Mesodermal cell (in vitro differentiated cells): ENCODE results near the gene GNRH2.
A peak's percentile ranks its signal among the peaks of the same experiment; 100 is the strongest.
"Not testable (repeated sequence)": the region's sequence is repeated elsewhere in the genome, so short reads cannot be mapped to it uniquely, and the experiment has no call there.

ENCODE experiments used
- H3K27ac ChIP-seq: 2 replicates; pipeline ENCODE4 v1.7.0; 2013; ENCODE audit warnings: mild to moderate bottlenecking, low read depth, low read length, moderate library complexity; ENCODE audit not compliant: severe bottlenecking
- H3K36me3 ChIP-seq: 2 replicates; pipeline ENCODE4 v1.7.1; 2013; ENCODE audit warnings: mild to moderate bottlenecking, low read length, moderate library complexity; ENCODE audit not compliant: control insufficient read depth, insufficient read depth
- H3K4me1 ChIP-seq: one replicate; pipeline ENCODE4 v1.7.1; 2013; ENCODE audit warnings: mild to moderate bottlenecking, low read length; ENCODE audit not compliant: insufficient read depth, control insufficient read depth, poor library complexity, severe bottlenecking
- H3K4me3 ChIP-seq: 2 replicates; pipeline ENCODE4 v1.7.0; 2013; ENCODE audit warnings: low read length, control low read depth, mild to moderate bottlenecking; ENCODE audit not compliant: insufficient read depth, poor library complexity, severe bottlenecking; ENCODE audit errors: extremely low read depth
- H3K9me3 ChIP-seq: 2 replicates; pipeline ENCODE4 v1.7.1; 2013; ENCODE audit warnings: mild to moderate bottlenecking, low read length, moderate library complexity; ENCODE audit not compliant: control insufficient read depth
- WGBS, 2 experiments: methylation state at CpG; one replicate each; pipeline ENCODE4 v1.1.5; 2013; ENCODE audit warnings: missing lambda C conversion rate in 2 of 2; ENCODE audit not compliant: insufficient coverage in 2 of 2; 5-methylcytosine and 5-hydroxymethylcytosine counted together

The GNRH2 gene

DNA sequence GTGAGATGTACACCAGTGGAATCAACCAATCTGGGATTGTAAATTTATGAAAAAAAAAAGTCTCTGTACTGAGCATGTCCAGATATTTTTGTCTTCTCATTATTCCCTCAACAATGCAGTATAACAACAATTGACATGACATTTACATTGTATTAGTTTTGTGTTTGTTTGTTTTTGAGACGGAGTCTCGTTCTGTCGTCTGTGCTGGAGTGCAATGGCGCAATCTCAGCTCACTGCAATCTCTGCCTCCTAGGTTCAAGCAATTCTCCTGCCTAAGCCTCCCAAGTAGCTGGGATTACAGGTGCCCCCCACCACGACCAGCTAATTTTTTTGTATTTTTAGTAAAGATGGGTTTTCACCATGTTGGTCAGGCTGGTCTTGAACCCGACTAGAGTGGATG lies 31.9 kb downstream of the GNRH2 start:
- H3K27ac ChIP-seq, H3K4me1 ChIP-seq, H3K9me3 ChIP-seq, H3K36me3 ChIP-seq, H3K4me3 ChIP-seq: not testable (repeated sequence)
- WGBS, 2 experiments, result 90 to 100% methylated on average over 1 to 5 of the region's 6 CpGs

DNA sequence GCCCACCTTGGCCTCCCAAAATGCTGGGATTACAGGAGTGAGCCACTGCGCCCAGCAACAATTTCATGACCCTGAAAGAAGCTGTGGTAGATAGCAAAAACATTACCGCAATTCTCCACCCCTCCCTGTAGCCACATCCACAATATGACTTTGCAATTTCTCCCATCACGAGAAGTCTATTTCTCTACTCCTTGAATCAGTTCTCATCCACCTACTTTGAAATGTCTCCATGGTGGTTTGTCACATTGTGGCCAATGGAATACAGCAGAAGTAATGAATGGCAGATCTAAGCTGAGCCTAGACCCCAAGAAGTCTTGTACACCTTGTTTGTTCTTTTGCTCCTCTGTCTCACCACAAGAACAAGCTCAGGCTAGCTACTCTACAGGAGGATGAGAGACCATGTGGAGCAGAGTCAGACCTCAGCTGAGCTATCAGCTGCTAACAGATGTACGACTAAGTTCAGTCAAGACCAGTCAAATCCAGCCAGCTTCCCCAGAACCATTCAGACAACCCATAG lies 34.3 kb downstream of the GNRH2 start:
- no peaks in the 10 kb centered on the region for H3K9me3 ChIP-seq
- no peaks in the 10 kb centered on the region for H3K4me1 ChIP-seq
- H3K36me3 ChIP-seq, result no peaks in the 10 kb centered on the region
- H3K4me3 ChIP-seq, result no peak overlapping the region
- 83 to 90% methylated on average over 2 to 3 of the region's 4 CpGs for WGBS, 2 experiments
- no peak overlapping the region for H3K27ac ChIP-seq

DNA sequence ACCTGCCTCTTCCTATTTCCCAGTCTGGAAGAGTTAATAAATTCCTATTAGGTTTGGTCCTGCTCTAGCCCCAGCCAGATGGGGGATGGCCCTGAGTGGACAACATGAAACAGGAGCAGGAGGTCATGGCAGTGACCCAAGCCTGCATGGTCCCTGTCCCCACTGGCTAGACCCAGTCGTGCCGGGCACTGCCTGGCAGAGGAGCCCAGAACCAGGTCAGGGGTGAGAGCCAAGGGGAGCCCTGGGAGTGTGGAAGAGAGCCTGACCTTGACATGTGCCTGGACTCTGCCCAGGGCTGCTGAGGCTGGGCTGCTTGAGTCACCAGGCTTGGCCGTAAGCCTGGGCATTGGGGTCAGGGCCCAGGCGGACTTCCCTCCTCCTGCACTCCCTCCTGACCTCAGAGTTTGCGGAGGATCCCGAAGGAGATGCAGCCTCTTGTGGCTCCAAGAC lies 37.5 kb downstream of the GNRH2 start:
- WGBS, 2 experiments, result 87 to 96% methylated on average over 4 of the region's 6 CpGs
- H3K36me3 ChIP-seq, result no peaks in the 10 kb centered on the region
- no peak overlapping the region for H3K4me3 ChIP-seq
- H3K4me1 ChIP-seq, result peaks cover 7% of the 10 kb centered on the region
- H3K9me3 ChIP-seq, result no peaks in the 10 kb centered on the region
- H3K27ac ChIP-seq, result no peak overlapping the region

DNA sequence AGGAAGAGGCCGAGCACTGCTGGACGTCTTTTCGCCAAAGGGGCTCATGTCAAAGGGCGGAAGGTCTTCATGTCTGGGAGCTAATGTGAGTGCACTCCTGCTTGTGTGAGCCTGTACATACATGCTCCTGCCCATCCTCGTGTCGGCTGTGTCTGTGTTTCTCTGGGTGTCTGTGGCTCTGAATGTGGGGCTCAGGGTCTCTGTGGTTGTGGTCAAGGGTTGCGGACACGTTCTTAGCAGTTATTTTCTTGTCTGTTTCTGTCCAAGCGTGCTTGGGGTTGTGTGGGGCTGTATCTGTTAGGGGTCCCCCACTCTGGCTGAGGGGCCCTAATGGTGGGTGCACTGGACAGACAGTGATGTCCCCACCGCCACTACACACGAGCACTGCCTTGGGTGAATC lies 38.2 kb downstream of the GNRH2 start:
- WGBS, 2 experiments, result 92 to 98% methylated on average over 11 of the region's 11 CpGs
- H3K4me1 ChIP-seq, result peaks cover 7% of the 10 kb centered on the region
- no peak overlapping the region for H3K27ac ChIP-seq
- no peaks in the 10 kb centered on the region for H3K36me3 ChIP-seq
- no peak overlapping the region for H3K4me3 ChIP-seq
- no peaks in the 10 kb centered on the region for H3K9me3 ChIP-seq

DNA sequence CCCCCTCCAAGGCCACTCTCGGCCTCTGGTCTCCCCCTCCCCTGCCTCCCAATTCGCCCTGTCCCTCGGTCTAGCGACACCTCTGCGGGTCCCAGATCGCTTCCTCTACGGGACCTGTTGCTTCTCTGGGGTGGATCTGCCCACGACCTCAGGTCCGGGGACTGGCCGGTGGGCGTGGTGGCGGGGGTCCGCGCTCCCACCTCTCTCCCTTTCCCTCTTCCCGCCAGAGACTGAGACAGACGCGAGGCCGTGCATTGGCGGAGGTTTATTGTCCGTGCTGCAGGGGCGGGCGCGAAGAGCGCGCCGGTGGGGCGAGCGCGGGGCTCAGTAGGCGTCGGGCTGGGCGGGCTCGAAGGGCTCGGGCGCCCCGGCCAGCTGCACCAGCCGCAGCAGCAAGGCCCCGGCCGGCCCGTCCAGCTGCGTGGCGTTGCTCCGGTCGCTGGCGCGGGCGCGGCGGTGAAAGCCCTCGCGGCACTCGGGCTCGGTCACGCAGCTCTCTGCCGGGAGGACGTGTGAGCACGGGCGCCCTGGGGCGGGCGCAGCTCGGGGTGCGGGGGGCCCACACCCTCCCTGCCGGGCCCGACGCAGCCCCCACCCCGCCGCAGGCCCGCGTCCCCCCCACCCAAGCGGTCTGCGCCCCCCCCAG lies 39.0 kb downstream of the GNRH2 start:
- no peak overlapping the region for H3K27ac ChIP-seq
- peaks cover 7% of the 10 kb centered on the region for H3K4me1 ChIP-seq
- no peaks in the 10 kb centered on the region for H3K36me3 ChIP-seq
- H3K9me3 ChIP-seq, result no peaks in the 10 kb centered on the region
- 8 to 14% methylated on average over 36 to 58 of the region's 71 CpGs for WGBS, 2 experiments
- H3K4me3 ChIP-seq, result peak overlapping the region; percentile 16

DNA sequence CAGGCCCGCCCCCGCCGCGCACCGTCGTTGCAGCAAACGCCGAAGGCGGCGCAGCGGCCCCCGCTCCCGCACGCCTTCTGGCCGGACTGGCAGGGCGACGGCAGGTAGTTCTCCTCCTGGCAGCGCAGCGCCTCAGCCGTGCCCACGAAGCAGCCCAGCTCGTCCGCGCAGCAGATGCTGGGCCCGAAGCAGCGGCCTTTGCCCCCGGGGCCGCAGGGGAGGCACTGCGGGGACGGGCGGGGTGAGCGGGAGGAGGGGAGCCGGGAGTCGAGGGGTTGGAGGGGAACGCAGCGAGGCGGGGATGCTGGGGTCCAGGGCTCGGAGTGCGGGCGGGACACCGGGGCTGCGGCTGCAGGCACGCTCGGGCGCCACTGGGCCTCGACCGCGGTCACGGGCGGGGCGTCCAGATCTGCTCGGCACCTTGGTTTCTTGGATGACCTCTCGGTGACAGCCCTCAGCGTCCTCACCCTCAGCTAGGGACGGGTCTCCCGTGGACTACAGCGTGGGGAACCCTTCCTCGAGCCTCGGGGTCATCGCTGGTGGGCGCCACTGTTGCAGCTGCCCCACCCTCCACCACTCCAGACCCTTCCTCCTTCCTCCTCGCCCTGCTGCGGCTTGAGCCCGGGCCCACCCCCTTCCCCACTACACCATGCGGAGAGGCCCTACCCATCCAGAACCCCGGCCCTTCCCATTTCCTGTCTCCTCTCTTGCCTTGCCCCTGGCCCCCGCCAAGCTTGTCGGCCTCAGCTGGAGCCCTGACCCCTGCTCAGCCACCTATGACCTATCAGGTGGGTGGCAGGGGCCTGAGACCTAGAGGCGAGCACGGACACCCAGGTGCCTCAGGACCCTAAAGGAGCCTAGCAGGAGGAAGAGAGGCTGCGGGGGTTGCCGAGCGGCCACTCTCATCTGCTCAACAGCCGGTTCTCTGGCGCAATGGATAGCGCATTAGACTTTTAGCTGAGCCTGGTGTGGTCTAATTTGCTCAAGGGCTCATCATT lies 39.8 kb downstream of the GNRH2 start:
- Histone ChIP-seq H3K4me3 (no peak overlapping the region), H3K4me1 (peaks cover 7% of the 10 kb centered on the region), H3K27ac (no peak overlapping the region), H3K9me3 (no peaks in the 10 kb centered on the region), H3K36me3 (no peaks in the 10 kb centered on the region)
- 21 to 29% methylated on average over 42 to 63 of the region's 76 CpGs for WGBS, 2 experiments

DNA sequence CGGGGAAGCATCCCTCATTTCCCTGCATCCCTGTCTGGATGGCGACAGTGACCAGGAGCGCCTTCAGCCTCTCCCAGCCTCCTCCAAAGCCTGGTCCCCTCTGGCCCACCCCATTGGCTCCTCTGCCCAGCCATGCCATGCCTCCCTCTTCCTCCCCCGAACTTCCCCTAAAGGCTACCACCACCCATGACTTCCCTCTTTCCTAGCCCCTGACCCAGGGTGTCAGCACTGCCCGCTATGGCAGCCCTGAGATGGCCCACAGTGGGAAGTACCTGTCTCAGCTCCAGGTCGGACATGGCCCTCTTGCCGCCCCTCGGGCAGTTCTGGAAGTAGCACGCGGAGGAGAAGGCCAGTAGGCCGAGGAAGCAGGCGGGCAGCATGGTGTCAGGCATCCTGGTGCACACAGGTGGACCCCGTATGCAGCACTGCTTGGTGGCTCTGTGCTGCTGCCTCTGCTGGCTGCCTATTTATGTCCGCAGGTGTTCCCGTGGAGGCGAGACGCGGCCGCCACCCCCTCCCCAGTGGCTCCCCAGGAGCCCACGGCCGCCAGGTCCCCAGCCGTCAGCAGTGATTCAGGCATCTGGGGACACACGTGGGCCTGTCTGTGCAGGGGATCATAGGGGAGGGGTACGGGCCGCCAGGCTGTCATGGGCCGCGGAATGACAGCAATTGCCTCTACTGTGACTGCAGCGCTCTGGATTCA lies 41.0 kb downstream of the GNRH2 start, which contains the start of gene AVP:
AVP (minus strand) TSS at position 442 of the 703 bp plus-strand sequence; CDS start at position 392, 50 bp downstream.
- no peak within 1 kb of the TSS for H3K4me3 ChIP-seq
- no peaks in the 10 kb centered on the region for H3K9me3 ChIP-seq
- H3K4me1 ChIP-seq, result peaks cover 7% of the 10 kb centered on the region
- no peaks in the 10 kb centered on the region for H3K36me3 ChIP-seq
- no peak within 1 kb of the TSS for H3K27ac ChIP-seq
- WGBS, 2 experiments, result 91% methylated on average over 26 to 28 of the region's 28 CpGs

DNA sequence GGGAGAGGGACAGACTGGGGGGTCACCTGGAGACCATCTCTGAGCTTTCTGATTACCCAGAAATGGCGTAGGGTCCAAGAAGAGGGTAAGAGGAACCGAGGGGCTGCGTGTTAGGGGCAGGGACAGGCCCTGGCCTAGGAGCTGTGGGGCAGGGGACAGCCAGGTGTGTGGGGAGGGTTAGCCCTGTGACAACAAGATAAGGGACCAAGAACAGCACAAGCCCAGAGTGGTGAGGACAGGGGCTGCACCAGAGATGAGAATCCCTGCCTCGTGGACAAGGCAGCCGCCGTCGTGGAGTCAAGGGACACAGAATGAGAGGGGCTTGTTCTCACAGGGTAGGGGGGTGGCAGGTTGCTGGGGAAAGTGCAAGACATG lies 41.6 kb downstream of the GNRH2 start:
- WGBS, 2 experiments, result 92 to 97% methylated on average over 7 of the region's 7 CpGs
- Histone ChIP-seq H3K27ac (no peak overlapping the region), H3K9me3 (no peaks in the 10 kb centered on the region), H3K4me1 (peaks cover 7% of the 10 kb centered on the region), H3K4me3 (no peak overlapping the region), H3K36me3 (no peaks in the 10 kb centered on the region)

DNA sequence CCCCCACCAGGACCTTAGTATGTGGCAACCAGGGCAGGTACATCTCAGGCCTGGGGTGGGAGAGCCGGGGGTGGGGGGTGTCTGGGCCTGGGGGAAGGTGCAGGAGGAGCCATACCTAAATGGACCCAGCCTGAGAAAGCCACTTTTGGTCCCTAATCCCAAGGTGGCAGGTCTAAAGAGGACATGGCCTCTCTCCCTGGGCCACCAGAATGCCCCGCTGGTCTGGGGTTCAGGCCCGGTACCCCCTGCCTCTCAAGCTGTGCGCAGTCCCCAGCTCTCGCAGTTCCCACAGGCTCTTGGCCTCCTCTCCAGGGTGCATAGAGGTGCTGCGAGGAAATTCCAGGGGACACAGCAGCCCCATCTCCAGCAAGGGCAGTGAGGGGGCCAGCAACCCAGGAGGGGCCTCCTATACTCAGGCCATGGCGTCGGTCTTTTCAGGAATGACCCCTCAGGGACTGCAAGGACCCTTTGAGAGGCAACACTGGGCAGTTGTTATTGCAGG lies 42.2 kb downstream of the GNRH2 start:
- no peaks in the 10 kb centered on the region for H3K36me3 ChIP-seq
- H3K27ac ChIP-seq, result no peak overlapping the region
- no peak overlapping the region for H3K4me3 ChIP-seq
- WGBS, 2 experiments, result 96 to 98% methylated on average over 7 of the region's 8 CpGs
- no peaks in the 10 kb centered on the region for H3K9me3 ChIP-seq
- peaks cover 7% of the 10 kb centered on the region for H3K4me1 ChIP-seq

DNA sequence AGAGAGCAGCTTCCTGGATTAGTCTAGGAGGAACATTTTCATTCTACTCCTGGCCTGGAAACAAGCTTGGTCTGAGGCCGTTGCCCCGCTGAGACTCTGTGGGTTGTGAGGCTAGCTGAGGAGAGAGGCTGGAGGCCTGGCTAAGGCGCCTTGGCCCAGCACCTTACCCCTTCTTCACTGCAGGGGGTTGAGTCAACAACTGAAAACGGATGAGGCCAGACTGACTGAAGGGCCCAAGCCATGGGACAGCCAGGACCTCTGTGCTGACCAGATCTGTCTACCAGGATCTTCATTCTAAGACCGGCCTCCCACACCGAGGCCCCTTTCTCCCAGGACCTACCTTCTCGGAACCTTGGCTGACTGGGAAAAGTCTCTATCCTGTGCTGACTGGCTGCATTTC lies 44.6 kb downstream of the GNRH2 start:
- H3K9me3 ChIP-seq, result no peaks in the 10 kb centered on the region
- peaks cover 11% of the 10 kb centered on the region for H3K4me1 ChIP-seq
- no peaks in the 10 kb centered on the region for H3K36me3 ChIP-seq
- no peak overlapping the region for H3K27ac ChIP-seq
- H3K4me3 ChIP-seq, result no peak overlapping the region
- WGBS, 2 experiments, result 78 to 81% methylated on average over 5 to 7 of the region's 7 CpGs
